Tibial nerve (tissue), 4 donors: ENCODE data around the gene PLXDC2. TPM values are rescaled to one million over a fixed set of nuclear protein-coding genes. Genes with fewer than 3 reads are reported as not detected.
"Not testable (repeated sequence)": the region's sequence is repeated elsewhere in the genome, so short reads cannot be mapped to it uniquely, and the experiment has no call there.

ENCODE experiments used
- DNase-seq, 2 donors: peaks; one replicate each; pipeline ENCODE4 v3.0.0-alpha.2; 2019; ENCODE audit warnings: low spot score in 2 of 2
- H3K27ac ChIP-seq, 4 donors: fragments of 200-600 bp; sonication (generic) in 3 of 4; one replicate each; pipeline ENCODE4 v1.5.1; 2017 to 2019; ENCODE audit warnings: mild to moderate bottlenecking in 1 of 4
- H3K27me3 ChIP-seq, 2 donors: fragments of 200-600 bp; sonication (generic) in 1 of 2; one replicate each; pipeline versions ENCODE4 v1.5.1 to v1.6.0; 2017 to 2019
- H3K36me3 ChIP-seq, 3 donors: fragments of 200-600 bp; sonication (generic); one replicate each; pipeline ENCODE4 v1.5.1; 2018 to 2019
- H3K4me1 ChIP-seq, 4 donors: fragments of 200-600 bp; sonication (generic) in 3 of 4; one replicate each; pipeline ENCODE4 v1.5.1; 2017 to 2019
- H3K4me3 ChIP-seq, 4 donors: fragments of 200-600 bp; sonication (generic) in 3 of 4; one replicate each; pipeline ENCODE4 v1.5.1; 2017 to 2019; ENCODE audit warnings: mild to moderate bottlenecking in 1 of 4, moderate library complexity in 1 of 4
- H3K9me3 ChIP-seq, 4 donors: fragments of 200-600 bp; sonication (generic) in 3 of 4; one replicate each; pipeline ENCODE4 v1.5.1; 2017 to 2019
- CTCF ChIP-seq, 5 experiments: fragments of 200-600 bp in 3 of 5; fragments of 450-650 bp in 2 of 5; sonication (generic) in 3 of 5; IDR thresholded peaks; one replicate each; pipeline ENCODE4 v1.5.1; 2016 to 2019; ENCODE audit warnings: antibody characterized with exemption in 5 of 5, mild to moderate bottlenecking in 3 of 5, moderate library complexity in 2 of 5
- EP300 ChIP-seq, 2 donors: sonication (generic); formaldehyde crosslinking; IDR thresholded peaks; one replicate each; pipeline ENCODE4 v1.6.1; 2017; ENCODE audit warnings: antibody characterized with exemption in 2 of 2, mild to moderate bottlenecking in 1 of 2
- POLR2A ChIP-seq, 2 donors: fragments of 450-650 bp; IDR thresholded peaks; one replicate each; pipeline ENCODE4 v1.6.1; 2017; ENCODE audit warnings: antibody characterized with exemption in 2 of 2, mild to moderate bottlenecking in 2 of 2, moderate library complexity in 2 of 2
- WGBS, 2 donors: methylation state at CpG; one replicate each; pipeline ENCODE4 v1.1.5; 2018; 5-methylcytosine and 5-hydroxymethylcytosine counted together
- total RNA-seq, 4 donors: library from RNA; depleted of rRNA; stranded (reverse); fragments of >200 nt; gene quantifications; one replicate each; pipeline ENCODE4 v1.1.0, GENCODE V29; 2016

The PLXDC2 gene
- total RNA-seq, 4 donors from 2014 or later, result 55.2 to 79.2 (median 74.5) TPM

GRCh38 chr10:19987931-19988330 lies 171.7 kb downstream of the PLXDC2 start:
- Histone ChIP-seq H3K36me3 (no peaks in the 10 kb centered on the region), H3K4me1 (peaks cover 0 to 9% (median 0%) of the 10 kb centered on the region in 4 donors), H3K27ac (no peak overlapping the region), H3K27me3 (no peaks in the 10 kb centered on the region), H3K9me3 (no peaks in the 10 kb centered on the region), H3K4me3 (no peak overlapping the region)
- TF ChIP-seq EP300 (IDR thresholded peaks at IDR 0.05), result no peak
- TF ChIP-seq CTCF (IDR thresholded peaks at IDR 0.05), result no peak
- TF ChIP-seq POLR2A (IDR thresholded peaks at IDR 0.05), result no peak
- WGBS, 2 donors, result 0 to 17% methylated on average over 1 of the region's 1 CpG
- no peak for DNase-seq

GRCh38 chr10:19993714-19994315 lies 177.6 kb downstream of the PLXDC2 start:
- no peaks in the 10 kb centered on the region for H3K36me3 ChIP-seq
- WGBS, 2 donors, result 69 to 91% methylated on average over 3 of the region's 3 CpGs
- H3K27ac ChIP-seq, result peak overlapping the region in 1 of 4 donors; percentile 47
- TF ChIP-seq EP300 (IDR thresholded peaks at IDR 0.05), result no peak
- no peaks in the 10 kb centered on the region for H3K27me3 ChIP-seq
- H3K4me3 ChIP-seq, result no peak overlapping the region
- DNase-seq, result no peak
- H3K4me1 ChIP-seq, result peaks cover 0 to 4% (median 0%) of the 10 kb centered on the region in 4 donors
- no peaks in the 10 kb centered on the region for H3K9me3 ChIP-seq

GRCh38 chr10:19998482-19998881 lies 182.2 kb downstream of the PLXDC2 start:
- WGBS, 2 donors, result 60 to 63% methylated on average over 2 of the region's 2 CpGs
- Histone ChIP-seq H3K9me3 (no peaks in the 10 kb centered on the region), H3K27me3 (no peaks in the 10 kb centered on the region), H3K4me3 (no peak overlapping the region), H3K36me3 (peaks cover 0 to 14% (median 0%) of the 10 kb centered on the region in 3 donors), H3K4me1 (peaks cover 0 to 20% (median 3%) of the 10 kb centered on the region in 4 donors), H3K27ac (no peak overlapping the region)
- no peak for TF ChIP-seq POLR2A (IDR thresholded peaks at IDR 0.05)
- TF ChIP-seq EP300 (IDR thresholded peaks at IDR 0.05), result no peak
- TF ChIP-seq CTCF (IDR thresholded peaks at IDR 0.05), result no peak
- DNase-seq, result no peak

- H3K27ac ChIP-seq, result no peak overlapping the region
- H3K36me3 ChIP-seq, result peaks cover 0 to 14% (median 0%) of the 10 kb centered on the region in 3 donors
- TF ChIP-seq POLR2A (IDR thresholded peaks at IDR 0.05) (no peak), EP300 (IDR thresholded peaks at IDR 0.05) (no peak), CTCF (IDR thresholded peaks at IDR 0.05) (no peak)
- H3K4me1 ChIP-seq, result peaks cover 0 to 30% (median 6%) of the 10 kb centered on the region in 4 donors
- WGBS, 2 donors, result 83 to 92% methylated on average over 1 of the region's 1 CpG
- no peaks in the 10 kb centered on the region for H3K27me3 ChIP-seq
- no peak overlapping the region for H3K4me3 ChIP-seq
- no peak for DNase-seq
- H3K9me3 ChIP-seq, result no peaks in the 10 kb centered on the region
Observed at GRCh38 chr10:19999431-19999830, 183.2 kb downstream of the PLXDC2 start.

- WGBS, 2 donors, result 89 to 99% methylated on average over 2 of the region's 2 CpGs
- H3K4me1 ChIP-seq, result peaks cover 0 to 50% (median 12%) of the 10 kb centered on the region in 4 donors
Observed at GRCh38 chr10:20002026-20002425, 185.8 kb downstream of the PLXDC2 start.

GRCh38 chr10:20002657-20003056 lies 186.4 kb downstream of the PLXDC2 start:
- Histone ChIP-seq H3K4me3 (no peak overlapping the region), H3K36me3 (peaks cover 0 to 14% (median 0%) of the 10 kb centered on the region in 3 donors), H3K27ac (peak overlapping the region in 1 of 4 donors; percentile 30), H3K27me3 (no peaks in the 10 kb centered on the region), H3K9me3 (no peaks in the 10 kb centered on the region), H3K4me1 (peaks cover 0 to 52% (median 14%) of the 10 kb centered on the region in 4 donors)
- WGBS, 2 donors, result 60 to 86% methylated on average over 3 of the region's 3 CpGs
- TF ChIP-seq POLR2A (IDR thresholded peaks at IDR 0.05), result no peak
- no peak for DNase-seq

More at GRCh38 chr10:20002026-20002425, 185.8 kb downstream of the PLXDC2 start:
- not testable (repeated sequence) for H3K9me3 ChIP-seq, H3K4me3 ChIP-seq, DNase-seq, H3K27ac ChIP-seq, H3K27me3 ChIP-seq
- H3K36me3 ChIP-seq, result peaks cover 0 to 14% (median 0%) of the 10 kb centered on the region in 3 donors
